CD8-positive, alpha-beta memory T cell (primary cell): Measurements from ENCODE around the gene SCN3A. TPM values are rescaled to one million over a fixed set of nuclear protein-coding genes. Genes with fewer than 3 reads are reported as not detected.

Experiments
- CTCF ChIA-PET: fragments of 350-600 bp; sonication (Branson Sonifier 250); formaldehyde crosslinking; loops from one replicate; lab custom pipeline; 2021; ENCODE audit warnings: antibody characterized with exemption; lab: Charles Lee
- POLR2A ChIA-PET: fragments of 350-600 bp; sonication (Branson Sonifier 250); formaldehyde crosslinking; loops from one replicate; lab custom pipeline; 2021; ENCODE audit warnings: antibody characterized with exemption; lab: Charles Lee
- DNase-seq, 5 donors: peaks; one replicate each; pipeline versions ENCODE4 v3.0.0 to v3.0.0-alpha.2; 2020 to 2022; ENCODE audit warnings: mixed read lengths in 1 of 5
- H3K27ac ChIP-seq: one replicate; pipeline ENCODE4 v1.7.0; 2013; ENCODE audit warnings: low read depth, mild to moderate bottlenecking, low read length, moderate library complexity
- H3K27me3 ChIP-seq: 2 replicates; pipeline ENCODE4 v1.7.0; 2013; ENCODE audit warnings: low read length, mild to moderate bottlenecking; ENCODE audit not compliant: insufficient read depth, poor library complexity, severe bottlenecking
- H3K36me3 ChIP-seq: 2 replicates; pipeline ENCODE4 v1.7.0; 2013; ENCODE audit warnings: mild to moderate bottlenecking, low read length, moderate library complexity; ENCODE audit not compliant: insufficient read depth
- H3K4me1 ChIP-seq: 2 replicates; pipeline ENCODE4 v1.7.0; 2013; ENCODE audit warnings: mild to moderate bottlenecking, low read length, moderate library complexity; ENCODE audit not compliant: insufficient read depth
- H3K4me3 ChIP-seq: 2 replicates; pipeline ENCODE4 v1.7.0; 2013; ENCODE audit warnings: mild to moderate bottlenecking, low read length
- H3K9me3 ChIP-seq: 2 replicates; pipeline ENCODE4 v1.7.0; 2013; ENCODE audit warnings: mild to moderate bottlenecking, low read length
- H3K27ac Mint-ChIP-seq, 8 donors: one replicate each; pipeline ENCODE4 v1.8.0; 2020 to 2021; ENCODE audit warnings: mixed read lengths in 8 of 8, mild to moderate bottlenecking in 6 of 8, inconsistent platforms in 3 of 8, moderate library complexity in 3 of 8
- H3K27me3 Mint-ChIP-seq, 2 donors: one replicate each; pipeline ENCODE4 v1.8.0; 2020 to 2021; ENCODE audit warnings: mixed read lengths in 2 of 2, mild to moderate bottlenecking in 1 of 2, moderate library complexity in 1 of 2
- H3K36me3 Mint-ChIP-seq, 3 donors: one replicate each; pipeline ENCODE4 v1.8.0; 2020 to 2021; ENCODE audit warnings: mixed read lengths in 3 of 3, inconsistent platforms in 1 of 3, mild to moderate bottlenecking in 1 of 3
- H3K4me1 Mint-ChIP-seq, 3 donors: one replicate each; pipeline ENCODE4 v1.8.0; 2020 to 2021; ENCODE audit warnings: mixed read lengths in 3 of 3, inconsistent platforms in 1 of 3, mild to moderate bottlenecking in 1 of 3
- H3K4me3 Mint-ChIP-seq, 7 donors: one replicate each; pipeline ENCODE4 v1.8.0; 2020 to 2021; ENCODE audit warnings: mixed read lengths in 7 of 7, mild to moderate bottlenecking in 6 of 7, moderate library complexity in 4 of 7, inconsistent platforms in 2 of 7
- H3K9me3 Mint-ChIP-seq, 5 donors: one replicate each; pipeline ENCODE4 v1.8.0; 2020 to 2022; ENCODE audit warnings: mixed read lengths in 5 of 5, mild to moderate bottlenecking in 3 of 5, moderate library complexity in 2 of 5, inconsistent platforms in 1 of 5
- polyA plus RNA-seq: library from polyadenylated mRNA; unstranded; fragments of 300-500 nt; fragmentation: Illumina TruSeq; gene quantifications from one replicate; pipeline ENCODE4 v1.2.3, GENCODE V29; 2021
- total RNA-seq, 2 experiments: library from RNA; stranded (reverse); gene quantifications; one replicate each; pipeline ENCODE4 v1.2.3, GENCODE V29; 2021

SCN3A gene
- total and polyA plus RNA-seq, 3 experiments from 2014 or later, result not detected

DNA sequence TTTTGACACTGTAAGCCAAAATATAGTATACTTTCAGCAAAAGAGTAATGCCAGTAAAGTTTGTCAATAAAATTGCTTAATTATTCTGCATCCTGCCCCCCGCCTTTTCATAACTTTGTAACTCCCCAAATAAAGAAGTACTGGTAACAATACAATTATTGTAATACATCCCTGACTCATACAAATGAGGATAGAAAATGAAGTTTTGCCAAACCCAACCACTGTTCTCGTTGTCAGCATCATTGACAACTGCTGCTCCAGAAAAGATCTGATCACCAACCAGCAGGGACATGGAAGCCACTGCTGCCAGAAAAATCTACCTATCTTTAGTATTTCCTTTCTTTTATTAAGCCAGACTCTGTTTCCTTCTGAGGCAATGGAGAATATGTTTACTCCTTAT is 27.1 kb downstream of the SCN3A start:
- no peaks in the 10 kb centered on the region for H3K36me3 ChIP-seq
- H3K27ac Mint-ChIP-seq, result no peak overlapping the region
- H3K27me3 Mint-ChIP-seq, result no peaks in the 10 kb centered on the region
- H3K9me3 Mint-ChIP-seq, result peaks cover 0 to 3% (median 2%) of the 10 kb centered on the region in 5 donors
- H3K36me3 Mint-ChIP-seq, result no peaks in the 10 kb centered on the region
- no peak overlapping the region for H3K4me3 ChIP-seq
- no peak overlapping the region for H3K27ac ChIP-seq
- POLR2A ChIA-PET, result no interaction called here
- no peaks in the 10 kb centered on the region for H3K4me1 Mint-ChIP-seq
- no peaks in the 10 kb centered on the region for H3K4me1 ChIP-seq
- DNase-seq, result no peak
- H3K27me3 ChIP-seq, result no peaks in the 10 kb centered on the region
- H3K9me3 ChIP-seq, result no peaks in the 10 kb centered on the region
- no peak overlapping the region for H3K4me3 Mint-ChIP-seq
- CTCF ChIA-PET, result no interaction called here

- Histone ChIP-seq H3K4me3 (no peak overlapping the region), H3K9me3 (no peaks in the 10 kb centered on the region), H3K27ac (no peak overlapping the region), H3K4me1 (no peaks in the 10 kb centered on the region), H3K27me3 (no peaks in the 10 kb centered on the region), H3K36me3 (no peaks in the 10 kb centered on the region)
- no peak for DNase-seq
- no peak overlapping the region for H3K27ac Mint-ChIP-seq
- H3K36me3 Mint-ChIP-seq, result no peaks in the 10 kb centered on the region
- no peak overlapping the region for H3K4me3 Mint-ChIP-seq
- no peaks in the 10 kb centered on the region for H3K27me3 Mint-ChIP-seq
- POLR2A ChIA-PET, result no interaction called here
- CTCF ChIA-PET, result no interaction called here
- peaks cover 0 to 3% (median 0%) of the 10 kb centered on the region in 5 donors for H3K9me3 Mint-ChIP-seq
- H3K4me1 Mint-ChIP-seq, result no peaks in the 10 kb centered on the region
Measured at GRCh38 chr2:165173215-165173614, 30.6 kb downstream of the SCN3A start.

GRCh38 chr2:165164201-165164600 is 39.6 kb downstream of the SCN3A start:
- Histone ChIP-seq H3K27ac (no peak overlapping the region), H3K4me1 (no peaks in the 10 kb centered on the region), H3K36me3 (no peaks in the 10 kb centered on the region), H3K4me3 (no peak overlapping the region), H3K9me3 (no peaks in the 10 kb centered on the region), H3K27me3 (no peaks in the 10 kb centered on the region)
- POLR2A ChIA-PET, result no interaction called here
- no peaks in the 10 kb centered on the region for H3K27me3 Mint-ChIP-seq
- no peaks in the 10 kb centered on the region for H3K4me1 Mint-ChIP-seq
- no peaks in the 10 kb centered on the region for H3K36me3 Mint-ChIP-seq
- H3K9me3 Mint-ChIP-seq, result peaks cover 0 to under 1% (median 0%) of the 10 kb centered on the region in 5 donors
- no peak overlapping the region for H3K27ac Mint-ChIP-seq
- no peak for DNase-seq
- H3K4me3 Mint-ChIP-seq, result no peak overlapping the region
- CTCF ChIA-PET, result no interaction called here

GRCh38 chr2:165163761-165164160 is 40.1 kb downstream of the SCN3A start:
- H3K9me3 Mint-ChIP-seq, result peaks cover 0 to 3% (median 0%) of the 10 kb centered on the region in 5 donors
- ChIA-PET CTCF (no interaction called here), POLR2A (no interaction called here)
- Histone ChIP-seq H3K27ac (no peak overlapping the region), H3K9me3 (no peaks in the 10 kb centered on the region), H3K36me3 (no peaks in the 10 kb centered on the region), H3K27me3 (no peaks in the 10 kb centered on the region), H3K4me1 (no peaks in the 10 kb centered on the region), H3K4me3 (no peak overlapping the region)
- no peak for DNase-seq
- no peak overlapping the region for H3K27ac Mint-ChIP-seq
- no peaks in the 10 kb centered on the region for H3K27me3 Mint-ChIP-seq
- H3K36me3 Mint-ChIP-seq, result no peaks in the 10 kb centered on the region
- H3K4me3 Mint-ChIP-seq, result no peak overlapping the region
- H3K4me1 Mint-ChIP-seq, result no peaks in the 10 kb centered on the region

GRCh38 chr2:165162466-165162865 is 41.4 kb downstream of the SCN3A start:
- no peaks in the 10 kb centered on the region for H3K4me1 Mint-ChIP-seq
- Histone ChIP-seq H3K4me1 (no peaks in the 10 kb centered on the region), H3K4me3 (no peak overlapping the region), H3K27ac (no peak overlapping the region), H3K27me3 (no peaks in the 10 kb centered on the region), H3K36me3 (no peaks in the 10 kb centered on the region), H3K9me3 (no peaks in the 10 kb centered on the region)
- no peak overlapping the region for H3K27ac Mint-ChIP-seq
- POLR2A ChIA-PET, result no interaction called here
- CTCF ChIA-PET, result no interaction called here
- no peaks in the 10 kb centered on the region for H3K36me3 Mint-ChIP-seq
- H3K4me3 Mint-ChIP-seq, result no peak overlapping the region
- DNase-seq, result no peak
- peaks cover 0 to 3% (median 0%) of the 10 kb centered on the region in 5 donors for H3K9me3 Mint-ChIP-seq
- no peaks in the 10 kb centered on the region for H3K27me3 Mint-ChIP-seq

DNA sequence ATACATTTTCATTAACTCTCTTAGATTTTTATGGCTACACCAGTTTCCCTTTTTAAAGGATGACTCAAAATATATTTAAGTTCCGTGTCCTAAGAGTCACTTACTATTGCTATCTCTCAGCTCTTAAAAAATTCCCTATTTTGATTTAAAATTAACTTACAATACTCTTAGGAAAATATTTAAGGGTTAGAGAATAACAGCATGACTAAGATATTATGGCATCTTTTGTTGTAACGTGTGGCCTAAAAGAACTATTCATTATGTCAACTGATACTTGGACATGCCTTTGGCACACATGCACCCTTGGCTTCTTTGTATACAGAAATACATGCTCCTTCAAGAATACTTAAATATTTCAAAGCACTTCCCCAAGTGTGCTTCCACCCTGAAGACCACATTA is 42.3 kb downstream of the SCN3A start:
- no peaks in the 10 kb centered on the region for H3K36me3 ChIP-seq
- H3K27me3 ChIP-seq, result no peaks in the 10 kb centered on the region
- ChIA-PET POLR2A (no interaction called here), CTCF (no interaction called here)
- no peak overlapping the region for H3K4me3 ChIP-seq
- no peaks in the 10 kb centered on the region for H3K9me3 ChIP-seq
- no peaks in the 10 kb centered on the region for H3K27me3 Mint-ChIP-seq
- no peak overlapping the region for H3K27ac ChIP-seq
- no peak overlapping the region for H3K4me3 Mint-ChIP-seq
- no peaks in the 10 kb centered on the region for H3K36me3 Mint-ChIP-seq
- DNase-seq, result no peak
- peaks cover 0 to 3% (median 0%) of the 10 kb centered on the region in 5 donors for H3K9me3 Mint-ChIP-seq
- no peaks in the 10 kb centered on the region for H3K4me1 Mint-ChIP-seq
- no peaks in the 10 kb centered on the region for H3K4me1 ChIP-seq
- no peak overlapping the region for H3K27ac Mint-ChIP-seq

- Histone ChIP-seq H3K4me1 (no peaks in the 10 kb centered on the region), H3K9me3 (no peaks in the 10 kb centered on the region), H3K4me3 (no peak overlapping the region), H3K27ac (no peak overlapping the region), H3K27me3 (no peaks in the 10 kb centered on the region), H3K36me3 (no peaks in the 10 kb centered on the region)
- H3K27ac Mint-ChIP-seq, result no peak overlapping the region
- no peak overlapping the region for H3K4me3 Mint-ChIP-seq
- H3K27me3 Mint-ChIP-seq, result peaks cover 0 to 1% of the 10 kb centered on the region in 2 donors
- no peak for DNase-seq
- H3K4me1 Mint-ChIP-seq, result no peaks in the 10 kb centered on the region
- ChIA-PET POLR2A (no interaction called here), CTCF (no interaction called here)
- no peaks in the 10 kb centered on the region for H3K36me3 Mint-ChIP-seq
- peaks cover 0 to 6% (median 0%) of the 10 kb centered on the region in 5 donors for H3K9me3 Mint-ChIP-seq
Measured at GRCh38 chr2:165157160-165157559, 46.7 kb downstream of the SCN3A start.

DNA sequence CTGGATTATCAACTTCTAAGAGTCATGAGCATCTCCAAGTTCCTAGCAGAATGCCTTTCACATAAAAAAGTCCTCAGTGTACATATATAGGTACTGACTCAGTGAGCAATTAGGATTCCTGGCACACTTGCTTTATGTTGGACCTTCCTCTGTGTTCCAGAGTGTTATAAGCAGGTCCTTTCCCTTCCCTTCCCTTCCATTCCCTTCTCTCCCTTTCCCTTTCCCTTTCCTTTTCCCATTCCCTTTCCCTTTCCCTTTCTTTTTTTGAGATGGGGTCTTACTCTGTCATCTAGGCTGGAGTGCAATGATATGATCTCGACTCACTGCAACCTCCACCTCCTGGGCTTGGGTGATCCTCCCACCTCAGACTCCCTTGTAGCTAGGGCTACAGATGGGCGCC is 48.7 kb downstream of the SCN3A start:
- peaks cover 0 to 6% (median 0%) of the 10 kb centered on the region in 5 donors for H3K9me3 Mint-ChIP-seq
- H3K27ac Mint-ChIP-seq, result no peak overlapping the region
- Histone ChIP-seq H3K27ac (no peak overlapping the region), H3K36me3 (no peaks in the 10 kb centered on the region), H3K27me3 (no peaks in the 10 kb centered on the region), H3K9me3 (no peaks in the 10 kb centered on the region), H3K4me3 (no peak overlapping the region), H3K4me1 (no peaks in the 10 kb centered on the region)
- no peaks in the 10 kb centered on the region for H3K36me3 Mint-ChIP-seq
- peaks cover 0 to 1% of the 10 kb centered on the region in 2 donors for H3K27me3 Mint-ChIP-seq
- H3K4me3 Mint-ChIP-seq, result no peak overlapping the region
- DNase-seq, result no peak
- ChIA-PET POLR2A (no interaction called here), CTCF (no interaction called here)
- H3K4me1 Mint-ChIP-seq, result no peaks in the 10 kb centered on the region

- Histone ChIP-seq H3K36me3 (no peaks in the 10 kb centered on the region), H3K4me3 (no peak overlapping the region), H3K27ac (no peak overlapping the region), H3K27me3 (no peaks in the 10 kb centered on the region), H3K4me1 (no peaks in the 10 kb centered on the region), H3K9me3 (no peaks in the 10 kb centered on the region)
- ChIA-PET POLR2A (no interaction called here), CTCF (no interaction called here)
- H3K4me3 Mint-ChIP-seq, result no peak overlapping the region
- H3K27me3 Mint-ChIP-seq, result no peaks in the 10 kb centered on the region
- no peak for DNase-seq
- H3K4me1 Mint-ChIP-seq, result no peaks in the 10 kb centered on the region
- H3K36me3 Mint-ChIP-seq, result no peaks in the 10 kb centered on the region
- no peak overlapping the region for H3K27ac Mint-ChIP-seq
- H3K9me3 Mint-ChIP-seq, result no peaks in the 10 kb centered on the region
Measured at GRCh38 chr2:165149439-165149838, 54.4 kb downstream of the SCN3A start.
